ENCODE measurements around the gene POLE. TPM values are rescaled to one million over a fixed set of nuclear protein-coding genes. Genes with fewer than 3 reads are reported as not detected.
A peak's percentile ranks its signal among the peaks of the same experiment; 100 is the strongest.

POLE gene
- total and polyA plus RNA-seq, 10 of the 15 experiments (the other 5 are each of a cell fraction or from before 2014, with no cell fraction given): 2.3 to 103 (median 37.1) TPM

DNA sequence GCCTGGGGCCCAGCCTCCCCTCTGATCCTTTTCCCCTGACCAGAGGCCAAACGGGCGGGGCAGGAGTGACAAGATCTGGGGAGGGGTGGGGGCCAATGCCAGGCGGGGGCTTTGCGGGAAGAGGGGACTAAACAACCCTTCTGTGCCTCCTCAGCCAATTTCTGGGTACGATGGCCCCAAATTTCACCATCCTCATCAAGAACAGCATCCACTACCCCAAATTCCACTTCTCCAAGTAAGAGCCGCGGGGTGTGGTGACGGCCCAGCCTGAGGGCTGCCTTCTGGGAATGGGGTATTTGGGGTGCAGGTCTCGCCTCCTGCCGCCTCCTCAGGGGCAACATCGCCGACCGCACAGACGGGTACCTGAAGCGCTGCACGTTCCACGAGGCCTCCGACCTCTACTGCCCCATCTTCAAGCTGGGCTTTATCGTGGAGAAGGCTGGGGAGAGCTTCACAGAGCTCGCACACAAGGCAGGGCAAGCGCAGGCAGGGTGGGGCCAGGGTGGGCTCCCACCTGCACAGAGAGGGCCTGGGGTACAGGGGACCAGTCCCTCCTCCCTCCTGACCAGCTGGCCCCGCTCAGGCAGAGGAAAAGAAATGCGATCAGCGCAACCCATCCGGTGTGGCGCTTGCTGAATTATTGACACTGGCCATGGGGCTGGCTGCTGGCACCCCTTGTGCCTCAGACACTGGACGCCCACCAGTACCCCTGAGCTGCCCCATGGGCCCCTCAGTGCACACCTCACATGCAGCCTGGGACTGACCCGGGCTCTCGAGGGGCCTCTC lies 66.8 kb downstream of the POLE start:
- Histone ChIP-seq H3K9me3 (replicated peaks; ENCODE audit: control insufficient read depth, insufficient read depth, low read length) (peaks cover 10% of the 10 kb centered on the region), H3K9ac (ENCODE audit: control insufficient read depth, insufficient read depth, low read length) (no peak overlapping the region), H3K27ac (ENCODE audit: control insufficient read depth, insufficient read depth) (no peak overlapping the region), H3K4me2 (ENCODE audit: control insufficient read depth, insufficient read depth) (no peak overlapping the region), H2AFZ (ENCODE audit: control insufficient read depth, low read depth, low read length) (no peak overlapping the region), H3K79me2 (ENCODE audit: control insufficient read depth, insufficient read depth, low read length) (no peaks in the 10 kb centered on the region), H3K4me1 (ENCODE audit: control insufficient read depth, insufficient read depth, low read length) (no peaks in the 10 kb centered on the region), H3K36me3 (ENCODE audit: control insufficient read depth in 2 of 2, insufficient read depth in 2 of 2, low read length in 1 of 2) (peaks cover 0 to 12% of the 10 kb centered on the region in 2 experiments; a peak in 3 of 4 replicates), H4K20me1 (ENCODE audit: control insufficient read depth, insufficient read depth) (no peaks in the 10 kb centered on the region), H3K27me3 (replicated peaks in 1 of 2; ENCODE audit: control insufficient read depth in 2 of 2, insufficient read depth in 2 of 2, low read length in 1 of 2) (no peaks in the 10 kb centered on the region), H3K4me3 (no peak overlapping the region)
- TF ChIP-seq, protein P1, sequence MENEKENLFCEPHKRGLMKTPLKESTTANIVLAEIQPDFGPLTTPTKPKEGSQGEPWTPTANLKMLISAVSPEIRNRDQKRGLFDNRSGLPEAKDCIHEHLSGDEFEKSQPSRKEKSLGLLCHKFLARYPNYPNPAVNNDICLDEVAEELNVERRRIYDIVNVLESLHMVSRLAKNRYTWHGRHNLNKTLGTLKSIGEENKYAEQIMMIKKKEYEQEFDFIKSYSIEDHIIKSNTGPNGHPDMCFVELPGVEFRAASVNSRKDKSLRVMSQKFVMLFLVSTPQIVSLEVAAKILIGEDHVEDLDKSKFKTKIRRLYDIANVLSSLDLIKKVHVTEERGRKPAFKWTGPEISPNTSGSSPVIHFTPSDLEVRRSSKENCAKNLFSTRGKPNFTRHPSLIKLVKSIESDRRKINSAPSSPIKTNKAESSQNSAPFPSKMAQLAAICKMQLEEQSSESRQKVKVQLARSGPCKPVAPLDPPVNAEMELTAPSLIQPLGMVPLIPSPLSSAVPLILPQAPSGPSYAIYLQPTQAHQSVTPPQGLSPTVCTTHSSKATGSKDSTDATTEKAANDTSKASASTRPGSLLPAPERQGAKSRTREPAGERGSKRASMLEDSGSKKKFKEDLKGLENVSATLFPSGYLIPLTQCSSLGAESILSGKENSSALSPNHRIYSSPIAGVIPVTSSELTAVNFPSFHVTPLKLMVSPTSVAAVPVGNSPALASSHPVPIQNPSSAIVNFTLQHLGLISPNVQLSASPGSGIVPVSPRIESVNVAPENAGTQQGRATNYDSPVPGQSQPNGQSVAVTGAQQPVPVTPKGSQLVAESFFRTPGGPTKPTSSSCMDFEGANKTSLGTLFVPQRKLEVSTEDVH (IDR thresholded peaks at IDR 0.05; ENCODE audit: low read depth, partially characterized antibody): no peak
- no peak for TF ChIP-seq KLF5 (IDR thresholded peaks at IDR 0.05; ENCODE audit: partially characterized antibody)
- TF ChIP-seq NFYA (IDR thresholded peaks at IDR 0.05; ENCODE audit: borderline replicate concordance, low read depth, low read length): no peak
- TF ChIP-seq CHD2 (IDR thresholded peaks at IDR 0.05; ENCODE audit: borderline replicate concordance, low read depth, low read length): no peak
- TF ChIP-seq, protein P2, sequence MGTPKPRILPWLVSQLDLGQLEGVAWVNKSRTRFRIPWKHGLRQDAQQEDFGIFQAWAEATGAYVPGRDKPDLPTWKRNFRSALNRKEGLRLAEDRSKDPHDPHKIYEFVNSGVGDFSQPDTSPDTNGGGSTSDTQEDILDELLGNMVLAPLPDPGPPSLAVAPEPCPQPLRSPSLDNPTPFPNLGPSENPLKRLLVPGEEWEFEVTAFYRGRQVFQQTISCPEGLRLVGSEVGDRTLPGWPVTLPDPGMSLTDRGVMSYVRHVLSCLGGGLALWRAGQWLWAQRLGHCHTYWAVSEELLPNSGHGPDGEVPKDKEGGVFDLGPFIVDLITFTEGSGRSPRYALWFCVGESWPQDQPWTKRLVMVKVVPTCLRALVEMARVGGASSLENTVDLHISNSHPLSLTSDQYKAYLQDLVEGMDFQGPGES (IDR thresholded peaks at IDR 0.05): no peak
- no peak for TF ChIP-seq SREBF1 (IDR thresholded peaks at IDR 0.05; ENCODE audit: low read length)
- no peak for TF ChIP-seq ZNF217 (IDR thresholded peaks at IDR 0.05)
- no peak for FAIRE-seq
- intact Hi-C loops (cut with micrococcal nuclease; ENCODE audit: unreplicated experiment): no loop called here
- SMC1A ChIA-PET (ENCODE audit: uncharacterized antibody, unreplicated experiment): no interaction called here
- ATAC-seq: peak; percentile 12; the same call in 1 of the 3 replicates
- in situ Hi-C loops (cut with MboI): no loop called here
- POLR2A ChIA-PET: no interaction called here
- CTCF ChIA-PET: no interaction called here
- WGBS (ENCODE audit: insufficient coverage, insufficient replicate concordance, low lambda C conversion rate, missing lambda C conversion rate): 66% methylated on average over 26 of the region's 29 CpGs
- RAD21 ChIA-PET (ENCODE audit: unreplicated experiment): no interaction called here
- BruUV-seq (replicated peaks): no TSS peak
- no peak for DNase-seq (ENCODE audit: low read depth, low spot score)

All from GM12878 (cell line).